HEK293 (cell line): ENCODE results near the gene ZNF764.

Experiments
- RBAK ChIP-seq: fragments of 450-650 bp; formaldehyde crosslinking; IDR thresholded peaks from 2 replicates; pipeline ENCODE4 v1.5.1; 2016; ENCODE audit warnings: missing biosample characterization, missing genetic modification characterization
- ZNF768 ChIP-seq: fragments of 450-650 bp; formaldehyde crosslinking; IDR thresholded peaks from 2 replicates; pipeline ENCODE4 v1.5.1; 2018; ENCODE audit warnings: missing biosample characterization, mild to moderate bottlenecking, missing genetic modification characterization
- TF ChIP-seq, protein P1 (sequence below): fragments of 450-650 bp; formaldehyde crosslinking; IDR thresholded peaks from 2 replicates; pipeline ENCODE4 v1.5.1; 2016; ENCODE audit warnings: missing biosample characterization, missing genetic modification characterization

DNA sequence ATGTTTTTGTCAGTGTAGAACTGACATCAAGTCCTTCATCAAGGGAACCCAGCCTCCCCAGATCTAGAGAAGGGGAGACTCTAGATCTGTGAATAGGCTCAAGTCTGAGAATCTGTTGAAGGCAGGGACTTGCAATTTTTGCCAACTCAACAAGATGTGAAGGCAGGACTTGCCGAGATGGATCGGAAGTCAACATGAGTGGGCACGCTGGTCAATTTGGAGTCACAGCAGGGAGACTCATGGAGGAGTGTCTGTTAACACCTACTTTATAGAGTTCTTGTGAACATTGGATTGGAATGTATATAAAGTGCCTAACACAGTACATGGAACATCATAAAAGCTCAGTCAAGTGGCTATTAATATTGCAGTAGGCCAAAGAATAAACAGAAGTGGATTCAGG, 42.0 kb upstream of the ZNF764 start:
- TF ChIP-seq RBAK (tag by site-specific recombination) (no peak), ZNF768 (tag by site-specific recombination) (no peak)
- TF ChIP-seq, protein P1, sequence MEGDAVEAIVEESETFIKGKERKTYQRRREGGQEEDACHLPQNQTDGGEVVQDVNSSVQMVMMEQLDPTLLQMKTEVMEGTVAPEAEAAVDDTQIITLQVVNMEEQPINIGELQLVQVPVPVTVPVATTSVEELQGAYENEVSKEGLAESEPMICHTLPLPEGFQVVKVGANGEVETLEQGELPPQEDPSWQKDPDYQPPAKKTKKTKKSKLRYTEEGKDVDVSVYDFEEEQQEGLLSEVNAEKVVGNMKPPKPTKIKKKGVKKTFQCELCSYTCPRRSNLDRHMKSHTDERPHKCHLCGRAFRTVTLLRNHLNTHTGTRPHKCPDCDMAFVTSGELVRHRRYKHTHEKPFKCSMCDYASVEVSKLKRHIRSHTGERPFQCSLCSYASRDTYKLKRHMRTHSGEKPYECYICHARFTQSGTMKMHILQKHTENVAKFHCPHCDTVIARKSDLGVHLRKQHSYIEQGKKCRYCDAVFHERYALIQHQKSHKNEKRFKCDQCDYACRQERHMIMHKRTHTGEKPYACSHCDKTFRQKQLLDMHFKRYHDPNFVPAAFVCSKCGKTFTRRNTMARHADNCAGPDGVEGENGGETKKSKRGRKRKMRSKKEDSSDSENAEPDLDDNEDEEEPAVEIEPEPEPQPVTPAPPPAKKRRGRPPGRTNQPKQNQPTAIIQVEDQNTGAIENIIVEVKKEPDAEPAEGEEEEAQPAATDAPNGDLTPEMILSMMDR (tag by site-specific recombination) = no peak
